K562 (cell line): ENCODE data around the gene KCNJ11. TPM values are rescaled to one million over a fixed set of nuclear protein-coding genes. Genes with fewer than 3 reads are reported as not detected.

Experiments used
- ATAC-seq: fragments of 200-7000 bp; cut with Tn5 transposase; 3 replicates; pipeline ENCODE4 v1.9.1; 2020; ENCODE audit warnings: moderate library complexity
- BruUV-seq: library from RNA; stranded (reverse); fragments of 400-500 nt; replicated peaks from 2 replicates; lab custom pipeline; 2021; lab: Mats Ljungman, UMichigan
- CTCF ChIA-PET: fragments of 300-600 bp; formaldehyde crosslinking; extraction: SDS; loops from one replicate; lab custom pipeline; 2021; ENCODE audit warnings: low intra/inter-chr PET ratio; lab: Yijun Ruan, JAX
- POLR2A ChIA-PET: fragments of 300-600, 350-650 bp; sonication (Branson Sonifier 250); formaldehyde crosslinking; extraction: SDS; loops from one replicate; lab custom pipeline; 2021; ENCODE audit warnings: antibody characterized with exemption, inconsistent platforms; lab: Yijun Ruan, JAX
- DNase-seq, 4 experiments: peaks; one replicate each; pipeline versions ENCODE4 v3.0.0 to v3.0.0-alpha.2; 2011 to 2018; ENCODE audit warnings: low spot score in 3 of 4, mixed read lengths in 3 of 4; ENCODE audit errors: extremely low read depth in 1 of 4
- FAIRE-seq: peaks from 2 replicates; lab custom pipeline; 2011; peaks lifted over from hg19 to GRCh38; lab: Jason Lieb, UNC
- H2AFZ ChIP-seq: 2 replicates; pipeline ENCODE4 v1.6.0; 2011; ENCODE audit warnings: low read depth, low read length, control low read depth, inconsistent platforms
- H3K27ac ChIP-seq: fragments of 200-600 bp; 3 replicates; pipeline ENCODE4 v1.8.0; 2011; ENCODE audit warnings: low read depth, mild to moderate bottlenecking, control low read depth, inconsistent platforms, low read length, moderate library complexity, mixed read lengths; ENCODE audit errors: extremely low read depth
- H3K27me3 ChIP-seq, 2 experiments: fragments of 300-600 bp in 1 of 2; 2 replicates in 1 of 2; 3 replicates in 1 of 2; pipeline versions ENCODE4 v1.6.0 to v1.8.0; 2011; ENCODE audit warnings: inconsistent platforms in 2 of 2, low read length in 2 of 2, mild to moderate bottlenecking in 1 of 2, mixed read lengths in 1 of 2, moderate library complexity in 1 of 2; ENCODE audit not compliant: control insufficient read depth in 2 of 2, insufficient read depth in 2 of 2
- H3K36me3 ChIP-seq: fragments of 300-600 bp; 3 replicates; pipeline ENCODE4 v1.8.0; 2011; ENCODE audit warnings: mild to moderate bottlenecking, low read length, inconsistent platforms; ENCODE audit not compliant: control insufficient read depth, insufficient read depth
- H3K4me1 ChIP-seq, 2 experiments: fragments of 200-600 bp in 1 of 2; replicated peaks in 1 of 2; 2 replicates in 1 of 2; 3 replicates in 1 of 2; pipeline versions ENCODE4 v1.5.1 to v1.8.0; 2011; ENCODE audit warnings: inconsistent platforms in 2 of 2, low read length in 2 of 2, mild to moderate bottlenecking in 1 of 2, mixed read lengths in 1 of 2, moderate library complexity in 1 of 2; ENCODE audit not compliant: control insufficient read depth in 2 of 2, insufficient read depth in 2 of 2
- H3K4me2 ChIP-seq: 2 replicates; pipeline ENCODE4 v1.6.1; 2011; ENCODE audit warnings: low read length, control low read depth, inconsistent platforms, mixed read lengths; ENCODE audit not compliant: insufficient read depth
- H3K4me3 ChIP-seq: fragments of 200-600 bp; sonication (generic), shearing (Covaris generic); 2 replicates; pipeline ENCODE4 v1.5.1; 2016; ENCODE audit warnings: control low read depth, inconsistent platforms
- H3K79me2 ChIP-seq: fragments of 200-600 bp; 3 replicates; pipeline ENCODE4 v1.8.0; 2011; ENCODE audit warnings: low read length, inconsistent platforms; ENCODE audit not compliant: control insufficient read depth, insufficient read depth
- H3K9ac ChIP-seq, 2 experiments: 2 replicates each; pipeline versions ENCODE4 v1.6.0 to v1.6.1; 2011; ENCODE audit warnings: low read depth in 2 of 2, low read length in 2 of 2, control low read depth in 1 of 2, inconsistent platforms in 1 of 2, mild to moderate bottlenecking in 1 of 2, mixed read lengths in 1 of 2; ENCODE audit not compliant: insufficient read depth in 1 of 2
- H3K9me1 ChIP-seq: one replicate; pipeline ENCODE4 v1.6.0; 2011; ENCODE audit warnings: inconsistent platforms, mild to moderate bottlenecking, low read length, moderate library complexity; ENCODE audit not compliant: control insufficient read depth, insufficient read depth
- H3K9me3 ChIP-seq: replicated peaks from 2 replicates; pipeline ENCODE4 v1.5.1; 2011; ENCODE audit warnings: low read depth, low read length, inconsistent platforms; ENCODE audit not compliant: control insufficient read depth, insufficient read depth
- H4K20me1 ChIP-seq: replicated peaks from 2 replicates; pipeline ENCODE4 v1.6.1; 2011; ENCODE audit warnings: low read length, inconsistent platforms, mixed read lengths; ENCODE audit not compliant: control insufficient read depth, insufficient read depth
- CAMTA2 ChIP-seq: fragments of 250-450 bp; sonication (Bioruptor Pico); conservative IDR thresholded peaks from 2 replicates; pipeline ENCODE4 v1.5.1; 2022
- HLTF ChIP-seq: fragments of 450-650 bp; IDR thresholded peaks from 2 replicates; pipeline ENCODE4 v1.6.1; 2016
- MAFF ChIP-seq: IDR thresholded peaks from 2 replicates; pipeline ENCODE4 v1.6.1; 2012; ENCODE audit warnings: low read length, improper control_type of control experiment
- MYC ChIP-seq, 2 experiments: fragments of 250-450 bp in 1 of 2; sonication (Bioruptor Pico) in 1 of 2; IDR thresholded peaks; 2 replicates each; pipeline versions ENCODE4 v1.5.1 to v1.6.1; 2012 to 2021; ENCODE audit warnings: low read depth in 2 of 2, borderline replicate concordance in 1 of 2, improper control_type of control experiment in 1 of 2, low read length in 1 of 2, mild to moderate bottlenecking in 1 of 2, moderate library complexity in 1 of 2
- NCOA1 ChIP-seq: fragments of 450-650 bp; IDR thresholded peaks from 2 replicates; pipeline ENCODE4 v1.6.1; 2016; ENCODE audit warnings: low read depth
- WGBS: fragments of 100-300 bp; shearing (Covaris generic); methylation state at CpG from one replicate; pipeline ENCODE4 v1.1.6; 2016; ENCODE audit warnings: low coverage, mixed read lengths; ENCODE audit not compliant: insufficient coverage; ENCODE audit errors: missing lambda C conversion rate; 5-methylcytosine and 5-hydroxymethylcytosine counted together
- in situ Hi-C: fragments of 300-500 bp; cut with MboI; formaldehyde crosslinking; loops from 4 replicates; pipeline ENCODE4 v1.15.0; 2018; ENCODE audit warnings: inconsistent platforms, mixed read lengths
- intact Hi-C: fragments of 100-400 bp; cut with micrococcal nuclease; formaldehyde crosslinking; loops from 2 replicates; pipeline ENCODE4 v1.14.2; 2022
- polyA plus RNA-seq, 8 experiments: library from polyadenylated mRNA; depleted of rRNA in 4 of 8; stranded (reverse) in 5 of 8; unstranded in 3 of 8; fragments of >200 nt; fragmentation: Nextera tagmentation in 2 of 8; fragmentation: Illumina TruSeq in 1 of 8; extraction: Ambion mirVana in 2 of 8; extraction: Trizol in 1 of 8; gene quantifications; 2 replicates each; pipeline versions ENCODE4 v1.2.1 to v1.2.3, GENCODE V29; 2011 to 2014; ENCODE audit warnings: inconsistent platforms in 1 of 8, missing spikeins in 1 of 8
- total RNA-seq, 7 experiments: library from RNA; depleted of rRNA in 6 of 7; stranded (reverse); fragments of >200 nt in 6 of 7; fragmentation: Illumina TruSeq in 2 of 7; extraction: Trizol in 2 of 7; gene quantifications; 2 replicates each; pipeline versions ENCODE4 v1.2.1 to v1.2.3, GENCODE V29; 2011 to 2021; ENCODE audit warnings: low replicate concordance in 1 of 7
- TF ChIP-seq, protein P1 (sequence below): sonication (generic); formaldehyde crosslinking; IDR thresholded peaks from 2 replicates; pipeline ENCODE4 v1.8.0; 2022; ENCODE audit warnings: mild to moderate bottlenecking, missing genetic modification reagents
- TF ChIP-seq, protein P2 (sequence below): fragments of 450-650 bp; IDR thresholded peaks from one replicate; pipeline ENCODE4 v1.6.1; 2018; ENCODE audit warnings: mild to moderate bottlenecking, moderate library complexity; ENCODE audit not compliant: partially characterized antibody
- TF ChIP-seq, protein P3 (sequence below): fragments of 450-650 bp; IDR thresholded peaks from 2 replicates; pipeline ENCODE4 v1.6.1; 2016; ENCODE audit warnings: mild to moderate bottlenecking

Gene KCNJ11
- total and polyA plus RNA-seq, 9 of the 15 experiments (the other 6 are each of a cell fraction or from before 2014, with no cell fraction given) = 0.54 to 3.7 (median 0.86) TPM; not detected in 2

DNA sequence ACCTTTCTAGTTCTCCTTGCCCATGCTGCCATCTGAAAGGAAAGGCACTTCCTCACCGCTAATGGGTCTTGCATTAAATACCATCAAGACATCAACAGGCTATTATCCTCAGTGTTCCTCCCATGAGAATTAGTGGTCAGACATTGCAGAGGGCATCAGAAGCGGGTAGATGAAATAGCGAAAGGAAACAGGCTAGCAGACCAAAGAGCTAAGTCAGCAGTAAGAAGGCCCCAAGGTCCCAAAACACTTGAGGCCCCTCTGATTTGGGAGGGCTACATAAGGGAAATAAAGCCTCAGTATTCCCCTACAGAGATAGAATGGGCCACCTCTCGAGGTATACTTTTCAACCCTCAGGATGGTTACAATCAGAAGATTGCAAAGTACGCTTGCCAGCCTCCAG lies 12.9 kb downstream of the KCNJ11 start:
- H4K20me1 ChIP-seq = no peaks in the 10 kb centered on the region
- H3K9me3 ChIP-seq = peaks cover 14% of the 10 kb centered on the region; the same call in 1 of the 2 replicates
- H3K36me3 ChIP-seq = peaks cover 95% of the 10 kb centered on the region
- FAIRE-seq (no peak), ATAC-seq (no peak), DNase-seq (no peak)
- WGBS = 93% methylated on average over 5 of the region's 5 CpGs
- no peak overlapping the region for H3K4me3 ChIP-seq
- no TSS peak for BruUV-seq
- H3K9me1 ChIP-seq = no peaks in the 10 kb centered on the region
- no peaks in the 10 kb centered on the region for H3K79me2 ChIP-seq
- H3K27ac ChIP-seq = no peak overlapping the region
- ChIA-PET POLR2A (interaction anchor here (0.7 to 1.6 kb wide), 2 partner anchors 9 to 15 kb away, joined by 3 read pairs; no protein-coding TSS in a partner anchor), CTCF (no interaction called here)
- no peak overlapping the region for H3K9ac ChIP-seq
- intact Hi-C loops (no loop called here), in situ Hi-C loops (no loop called here)
- TF ChIP-seq MYC (IDR thresholded peaks at IDR 0.05; ENCODE audit: low read depth, low read length) (no peak), MYC (CRISPR knock-in tag; IDR thresholded peaks at IDR 0.05; ENCODE audit: borderline replicate concordance, low read depth) (no peak), CAMTA2 (CRISPR knock-in tag) (no peak), NCOA1 (no peak), MAFF (peak; percentile 16; the same call in 1 of the 2 replicates), HLTF (no peak)
- TF ChIP-seq, protein P1, sequence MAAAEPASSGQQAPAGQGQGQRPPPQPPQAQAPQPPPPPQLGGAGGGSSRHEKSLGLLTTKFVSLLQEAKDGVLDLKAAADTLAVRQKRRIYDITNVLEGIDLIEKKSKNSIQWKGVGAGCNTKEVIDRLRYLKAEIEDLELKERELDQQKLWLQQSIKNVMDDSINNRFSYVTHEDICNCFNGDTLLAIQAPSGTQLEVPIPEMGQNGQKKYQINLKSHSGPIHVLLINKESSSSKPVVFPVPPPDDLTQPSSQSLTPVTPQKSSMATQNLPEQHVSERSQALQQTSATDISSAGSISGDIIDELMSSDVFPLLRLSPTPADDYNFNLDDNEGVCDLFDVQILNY (CRISPR knock-in tag) = no peak
- TF ChIP-seq, protein P2, sequence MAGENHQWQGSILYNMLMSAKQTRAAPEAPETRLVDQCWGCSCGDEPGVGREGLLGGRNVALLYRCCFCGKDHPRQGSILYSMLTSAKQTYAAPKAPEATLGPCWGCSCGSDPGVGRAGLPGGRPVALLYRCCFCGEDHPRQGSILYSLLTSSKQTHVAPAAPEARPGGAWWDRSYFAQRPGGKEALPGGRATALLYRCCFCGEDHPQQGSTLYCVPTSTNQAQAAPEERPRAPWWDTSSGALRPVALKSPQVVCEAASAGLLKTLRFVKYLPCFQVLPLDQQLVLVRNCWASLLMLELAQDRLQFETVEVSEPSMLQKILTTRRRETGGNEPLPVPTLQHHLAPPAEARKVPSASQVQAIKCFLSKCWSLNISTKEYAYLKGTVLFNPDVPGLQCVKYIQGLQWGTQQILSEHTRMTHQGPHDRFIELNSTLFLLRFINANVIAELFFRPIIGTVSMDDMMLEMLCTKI = no peak
- TF ChIP-seq, protein P3, sequence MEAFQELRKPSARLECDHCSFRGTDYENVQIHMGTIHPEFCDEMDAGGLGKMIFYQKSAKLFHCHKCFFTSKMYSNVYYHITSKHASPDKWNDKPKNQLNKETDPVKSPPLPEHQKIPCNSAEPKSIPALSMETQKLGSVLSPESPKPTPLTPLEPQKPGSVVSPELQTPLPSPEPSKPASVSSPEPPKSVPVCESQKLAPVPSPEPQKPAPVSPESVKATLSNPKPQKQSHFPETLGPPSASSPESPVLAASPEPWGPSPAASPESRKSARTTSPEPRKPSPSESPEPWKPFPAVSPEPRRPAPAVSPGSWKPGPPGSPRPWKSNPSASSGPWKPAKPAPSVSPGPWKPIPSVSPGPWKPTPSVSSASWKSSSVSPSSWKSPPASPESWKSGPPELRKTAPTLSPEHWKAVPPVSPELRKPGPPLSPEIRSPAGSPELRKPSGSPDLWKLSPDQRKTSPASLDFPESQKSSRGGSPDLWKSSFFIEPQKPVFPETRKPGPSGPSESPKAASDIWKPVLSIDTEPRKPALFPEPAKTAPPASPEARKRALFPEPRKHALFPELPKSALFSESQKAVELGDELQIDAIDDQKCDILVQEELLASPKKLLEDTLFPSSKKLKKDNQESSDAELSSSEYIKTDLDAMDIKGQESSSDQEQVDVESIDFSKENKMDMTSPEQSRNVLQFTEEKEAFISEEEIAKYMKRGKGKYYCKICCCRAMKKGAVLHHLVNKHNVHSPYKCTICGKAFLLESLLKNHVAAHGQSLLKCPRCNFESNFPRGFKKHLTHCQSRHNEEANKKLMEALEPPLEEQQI = no peak
- no peaks in the 10 kb centered on the region for H3K4me1 ChIP-seq
- H3K4me2 ChIP-seq = no peak overlapping the region
- H2AFZ ChIP-seq = no peak overlapping the region
- no peaks in the 10 kb centered on the region for H3K27me3 ChIP-seq
